Measurements from ENCODE around the gene SLC20A1. TPM values are rescaled to one million over a fixed set of nuclear protein-coding genes. Genes with fewer than 3 reads are reported as not detected.

The SLC20A1 gene
- total RNA-seq, 2 experiments from 2014 or later = 152 to 158 TPM

GRCh38 chr2:112629224-112629623 lies 16.5 kb upstream of the SLC20A1 start:
- Mint-ChIP-seq H3K9me3 (no peaks in the 10 kb centered on the region), H3K27me3 (no peaks in the 10 kb centered on the region), H3K4me3 (no peak overlapping the region), H3K4me1 (peaks cover 91% of the 10 kb centered on the region), H3K27ac (no peak overlapping the region), H3K36me3 (ENCODE audit: low read depth) (no peaks in the 10 kb centered on the region)
- no peak for DNase-seq
- POLR2A ChIA-PET = interaction anchor here (1.6 to 15.7 kb wide), 3 partner anchors 15 to 96 kb away, joined by 4 to 492 read pairs (median 47); partner anchors contain the start of gene SLC20A1
- CTCF ChIA-PET = interaction anchor here (1.1 to 12.8 kb wide), 5 partner anchors 8 to 98 kb away, joined by 3 to 221 read pairs (median 172); partner anchors contain the start of gene SLC20A1

GRCh38 chr2:112629823-112630222 lies 15.9 kb upstream of the SLC20A1 start:
- DNase-seq = no peak
- POLR2A ChIA-PET = interaction anchor here (1.6 to 15.7 kb wide), 6 partner anchors 15 to 95 kb away, joined by 4 to 492 read pairs (median 9); partner anchors contain the start of gene SLC20A1
- H3K27ac Mint-ChIP-seq = no peak overlapping the region

GRCh38 chr2:112630268-112630667 lies 15.5 kb upstream of the SLC20A1 start:
- peak overlapping the region; percentile 68 for H3K4me3 Mint-ChIP-seq
- H3K36me3 Mint-ChIP-seq (ENCODE audit: low read depth) = no peaks in the 10 kb centered on the region

More at GRCh38 chr2:112629823-112630222, 15.9 kb upstream of the SLC20A1 start:
- Mint-ChIP-seq H3K4me3 (peak overlapping the region; percentile 11), H3K36me3 (ENCODE audit: low read depth) (no peaks in the 10 kb centered on the region), H3K9me3 (no peaks in the 10 kb centered on the region), H3K4me1 (peaks cover 91% of the 10 kb centered on the region), H3K27me3 (no peaks in the 10 kb centered on the region)
- CTCF ChIA-PET = interaction anchor here (1.0 to 12.8 kb wide), 5 partner anchors 8 to 149 kb away, joined by 3 to 221 read pairs (median 172); partner anchors contain the start of gene SLC20A1

GRCh38 chr2:112633708-112634107 lies 12.0 kb upstream of the SLC20A1 start:
- no peak for DNase-seq
- Mint-ChIP-seq H3K9me3 (no peaks in the 10 kb centered on the region), H3K27me3 (peaks cover 22% of the 10 kb centered on the region), H3K4me1 (peaks cover 79% of the 10 kb centered on the region), H3K4me3 (no peak overlapping the region), H3K36me3 (ENCODE audit: low read depth) (no peaks in the 10 kb centered on the region), H3K27ac (no peak overlapping the region)
- CTCF ChIA-PET = interaction anchor here (1.1 to 12.8 kb wide), 5 partner anchors 8 to 93 kb away, joined by 3 to 221 read pairs (median 6); partner anchors contain the start of gene SLC20A1
- POLR2A ChIA-PET = interaction anchor here (0.6 to 15.7 kb wide), 6 partner anchors 9 to 27 kb away, joined by 3 to 492 read pairs (median 12); partner anchors contain the start of gene SLC20A1

More at GRCh38 chr2:112630268-112630667, 15.5 kb upstream of the SLC20A1 start:
- DNase-seq = no peak
- CTCF ChIA-PET = interaction anchor here (1.0 to 12.8 kb wide), 4 partner anchors 14 to 150 kb away, joined by 3 to 221 read pairs (median 174); partner anchors contain the start of gene SLC20A1
- POLR2A ChIA-PET = interaction anchor here (0.9 to 15.7 kb wide), 10 partner anchors 14 to 135 kb away, joined by 3 to 492 read pairs (median 6); partner anchors contain the start of genes CKAP2L and SLC20A1
- Mint-ChIP-seq H3K9me3 (no peaks in the 10 kb centered on the region), H3K27me3 (peaks cover 4% of the 10 kb centered on the region), H3K4me1 (peaks cover 91% of the 10 kb centered on the region), H3K27ac (peak overlapping the region; percentile 87)

- ChIA-PET POLR2A (interaction anchor here (0.6 to 15.7 kb wide), 5 partner anchors 9 to 73 kb away, joined by 3 to 492 read pairs (median 5); partner anchors contain the start of gene SLC20A1), CTCF (interaction anchor here (1.1 to 12.8 kb wide), 4 partner anchors 9 to 93 kb away, joined by 3 to 221 read pairs (median 88); partner anchors contain the start of gene SLC20A1)
- Mint-ChIP-seq H3K4me3 (no peak overlapping the region), H3K36me3 (ENCODE audit: low read depth) (no peaks in the 10 kb centered on the region), H3K27ac (peak overlapping the region; percentile 22), H3K9me3 (no peaks in the 10 kb centered on the region), H3K27me3 (peaks cover 22% of the 10 kb centered on the region), H3K4me1 (peaks cover 73% of the 10 kb centered on the region)
- DNase-seq = no peak
Observed at GRCh38 chr2:112634153-112634873, 11.4 kb upstream of the SLC20A1 start.

- ChIA-PET POLR2A (interaction anchor here (1.1 to 15.7 kb wide), 4 partner anchors 10 to 72 kb away, joined by 3 to 492 read pairs (median 13); partner anchors contain the start of gene SLC20A1), CTCF (interaction anchor here (1.5 to 12.8 kb wide), 3 partner anchors 10 to 54 kb away, joined by 4 to 221 read pairs (median 172); partner anchors contain the start of gene SLC20A1)
- DNase-seq = no peak
- Mint-ChIP-seq H3K36me3 (ENCODE audit: low read depth) (no peaks in the 10 kb centered on the region), H3K4me3 (no peak overlapping the region), H3K4me1 (peaks cover 69% of the 10 kb centered on the region), H3K27me3 (peaks cover 22% of the 10 kb centered on the region), H3K27ac (no peak overlapping the region), H3K9me3 (no peaks in the 10 kb centered on the region)
Observed at GRCh38 chr2:112634874-112635157, 10.9 kb upstream of the SLC20A1 start.

- Mint-ChIP-seq H3K4me1 (peaks cover 69% of the 10 kb centered on the region), H3K9me3 (no peaks in the 10 kb centered on the region), H3K27me3 (peaks cover 22% of the 10 kb centered on the region), H3K4me3 (no peak overlapping the region), H3K27ac (no peak overlapping the region), H3K36me3 (ENCODE audit: low read depth) (peaks cover under 1% of the 10 kb centered on the region)
- ChIA-PET CTCF (interaction anchor here (1.5 to 3.0 kb wide), 2 partner anchors 10 to 37 kb away, joined by 4 to 16 read pairs; no protein-coding TSS in a partner anchor), POLR2A (interaction anchor here (0.9 to 15.7 kb wide), 5 partner anchors 8 to 36 kb away, joined by 3 to 492 read pairs (median 4); partner anchors contain the start of gene SLC20A1)
- peak; percentile 32 for DNase-seq
Observed at GRCh38 chr2:112636605-112637288, 9.0 kb upstream of the SLC20A1 start.

- Mint-ChIP-seq H3K4me3 (no peak overlapping the region), H3K36me3 (ENCODE audit: low read depth) (peaks cover 3% of the 10 kb centered on the region), H3K27ac (no peak overlapping the region), H3K27me3 (peaks cover 22% of the 10 kb centered on the region), H3K9me3 (no peaks in the 10 kb centered on the region), H3K4me1 (peaks cover 67% of the 10 kb centered on the region)
- no peak for DNase-seq
- ChIA-PET CTCF (interaction anchor here (1.0 to 3.0 kb wide), 2 partner anchors 8 to 10 kb away, joined by 3 to 16 read pairs; no protein-coding TSS in a partner anchor), POLR2A (interaction anchor here (0.9 to 15.7 kb wide), 5 partner anchors 7 to 35 kb away, joined by 3 to 492 read pairs (median 4); partner anchors contain the start of gene SLC20A1)
Observed at GRCh38 chr2:112637289-112637660, 8.5 kb upstream of the SLC20A1 start.

GRCh38 chr2:112639936-112640335 lies 5.8 kb upstream of the SLC20A1 start:
- Mint-ChIP-seq H3K4me1 (peaks cover 69% of the 10 kb centered on the region), H3K27ac (no peak overlapping the region), H3K36me3 (ENCODE audit: low read depth) (peaks cover 11% of the 10 kb centered on the region), H3K4me3 (no peak overlapping the region), H3K27me3 (peaks cover 21% of the 10 kb centered on the region), H3K9me3 (no peaks in the 10 kb centered on the region)
- DNase-seq = no peak
- CTCF ChIA-PET = interaction anchor here (0.6 kb wide), 1 partner anchor 93 kb away, joined by 3 read pairs; no protein-coding TSS in a partner anchor
- POLR2A ChIA-PET = interaction anchor here (9.1 kb wide), 1 partner anchor 10 kb away, joined by 492 read pairs; no protein-coding TSS in a partner anchor

GRCh38 chr2:112640467-112640799 lies 5.3 kb upstream of the SLC20A1 start:
- no peak for DNase-seq
- no peaks in the 10 kb centered on the region for H3K9me3 Mint-ChIP-seq
- CTCF ChIA-PET = interaction anchor here (8.4 kb wide), 1 partner anchor 11 kb away, joined by 221 read pairs; no protein-coding TSS in a partner anchor
- H3K27me3 Mint-ChIP-seq = peaks cover 16% of the 10 kb centered on the region
- H3K27ac Mint-ChIP-seq = no peak overlapping the region
- H3K4me1 Mint-ChIP-seq = peaks cover 65% of the 10 kb centered on the region
- no peak overlapping the region for H3K4me3 Mint-ChIP-seq
- peaks cover 11% of the 10 kb centered on the region for H3K36me3 Mint-ChIP-seq (ENCODE audit: low read depth)
- POLR2A ChIA-PET = interaction anchor here (9.1 kb wide), 1 partner anchor 11 kb away, joined by 492 read pairs; no protein-coding TSS in a partner anchor

- CTCF ChIA-PET = interaction anchor here (1.1 to 8.4 kb wide), 2 partner anchors 12 to 85 kb away, joined by 3 to 221 read pairs; no protein-coding TSS in a partner anchor
Observed at GRCh38 chr2:112640800-112641675, 4.7 kb upstream of the SLC20A1 start.

More at GRCh38 chr2:112640800-112641675, 4.7 kb upstream of the SLC20A1 start:
- no peaks in the 10 kb centered on the region for H3K9me3 Mint-ChIP-seq
- peak; percentile 14 for DNase-seq
- no peak overlapping the region for H3K27ac Mint-ChIP-seq
- H3K4me1 Mint-ChIP-seq = peaks cover 59% of the 10 kb centered on the region
- POLR2A ChIA-PET = interaction anchor here (1.7 to 9.1 kb wide), 2 partner anchors 11 to 17 kb away, joined by 4 to 492 read pairs; no protein-coding TSS in a partner anchor
- H3K27me3 Mint-ChIP-seq = peaks cover 10% of the 10 kb centered on the region
- no peak overlapping the region for H3K4me3 Mint-ChIP-seq
- peaks cover 11% of the 10 kb centered on the region for H3K36me3 Mint-ChIP-seq (ENCODE audit: low read depth)

All from activated CD4-positive, alpha-beta memory T cell treated with anti-CD3 and anti-CD28 coated beads, Interleukin-2, amount 10 ng/mL, durations not matched to agents 7 days and 5 days (primary cell).